ENCODE results near the gene RAB11FIP2.

Gene RAB11FIP2

GRCh38 chr10:117960345-117960935 is 86.3 kb downstream of the RAB11FIP2 start:
- Histone ChIP-seq H3K4me3 (ENCODE audit: extremely low read depth, insufficient read depth, low read length, poor library complexity, severe bottlenecking) (no peak overlapping the region), H3K27ac (ENCODE audit: low read depth, low read length, severe bottlenecking) (no peak overlapping the region)
- 68 to 94% methylated on average over 2 to 3 of the region's 4 CpGs for WGBS, 2 experiments (ENCODE audit: insufficient coverage in 2 of 2)

GRCh38 chr10:117956972-117957371 is 89.8 kb downstream of the RAB11FIP2 start:
- no peaks in the 10 kb centered on the region for H3K36me3 ChIP-seq (ENCODE audit: control insufficient read depth, insufficient read depth, low read length)
- 79% methylated on average over 2 of the region's 2 CpGs; no CpG with 5 or more reads in 1 of the 2 experiments for WGBS, 2 experiments (ENCODE audit: insufficient coverage in 2 of 2)

More at GRCh38 chr10:117960345-117960935, 86.3 kb downstream of the RAB11FIP2 start:
- Histone ChIP-seq H3K4me1 (ENCODE audit: control insufficient read depth, insufficient read depth, low read length, poor library complexity, severe bottlenecking) (no peaks in the 10 kb centered on the region), H3K36me3 (ENCODE audit: control insufficient read depth, insufficient read depth, low read length) (no peaks in the 10 kb centered on the region), H3K9me3 (ENCODE audit: control insufficient read depth, low read length) (no peaks in the 10 kb centered on the region)

GRCh38 chr10:117955176-117955575 is 91.6 kb downstream of the RAB11FIP2 start:
- Histone ChIP-seq H3K4me1 (ENCODE audit: control insufficient read depth, insufficient read depth, low read length, poor library complexity, severe bottlenecking) (no peaks in the 10 kb centered on the region), H3K27ac (ENCODE audit: low read depth, low read length, severe bottlenecking) (no peak overlapping the region), H3K4me3 (ENCODE audit: extremely low read depth, insufficient read depth, low read length, poor library complexity, severe bottlenecking) (no peak overlapping the region), H3K9me3 (ENCODE audit: control insufficient read depth, low read length) (no peaks in the 10 kb centered on the region), H3K36me3 (ENCODE audit: control insufficient read depth, insufficient read depth, low read length) (no peaks in the 10 kb centered on the region)
- 80 to 100% methylated on average over 1 of the region's 1 CpG for WGBS, 2 experiments (ENCODE audit: insufficient coverage in 2 of 2)

More at GRCh38 chr10:117956972-117957371, 89.8 kb downstream of the RAB11FIP2 start:
- H3K4me3 ChIP-seq (ENCODE audit: extremely low read depth, insufficient read depth, low read length, poor library complexity, severe bottlenecking) = no peak overlapping the region
- no peak overlapping the region for H3K27ac ChIP-seq (ENCODE audit: low read depth, low read length, severe bottlenecking)
- H3K9me3 ChIP-seq (ENCODE audit: control insufficient read depth, low read length) = no peaks in the 10 kb centered on the region
- no peaks in the 10 kb centered on the region for H3K4me1 ChIP-seq (ENCODE audit: control insufficient read depth, insufficient read depth, low read length, poor library complexity, severe bottlenecking)
